ENCODE results near the gene RUSC2. TPM values are rescaled to one million over a fixed set of nuclear protein-coding genes. Genes with fewer than 3 reads are reported as not detected.

The RUSC2 gene
- total RNA-seq, 1 donor from 2014 or later, result 4.4 TPM

Other genes with a start within 250 kb of the RUSC2 start
- 61.5 and 62.1 TPM in 2 replicates for gene TESK1, start 115.2 kb downstream of the RUSC2 start, total RNA-seq
- gene CD72, start 128.3 kb downstream of the RUSC2 start, total RNA-seq, result 8.3 and 9.6 TPM in 2 replicates
- 86.6 and 90.5 TPM in 2 replicates for gene SIT1, start 160.8 kb downstream of the RUSC2 start, total RNA-seq
- gene RMRP, start 167.9 kb downstream of the RUSC2 start, total RNA-seq, result 5,317 and 5,787 TPM in 2 replicates
- gene CCDC107, start 168.2 kb downstream of the RUSC2 start, total RNA-seq, result 20.6 and 24.0 TPM in 2 replicates
- gene ARHGEF39, start 175.1 kb downstream of the RUSC2 start, total RNA-seq, result 7.9 and 8.8 TPM in 2 replicates
- gene CA9, start 183.8 kb downstream of the RUSC2 start, total RNA-seq, result 0.44 TPM in 1 of 2 replicates, not detected in the other
- gene TPM2, start 199.8 kb downstream of the RUSC2 start, total RNA-seq, result 2.5 and 4.5 TPM in 2 replicates
- 229 and 230 TPM in 2 replicates for gene TLN1, start 242.1 kb downstream of the RUSC2 start, total RNA-seq
- gene CREB3, start 242.6 kb downstream of the RUSC2 start, total RNA-seq, result 32.1 and 32.6 TPM in 2 replicates

Data from activated T-helper 1 cell treated with anti-CD3 and anti-CD28 coated beads, Interleukin-12 subunit alpha, Interleukin-12 subunit beta, Interleukin-2, Interleukin-4 antibody, amounts not matched to agents 30 ng/mL and 10 ng/mL and 1 ng/mL, durations not matched to agents 14 hours and 24 hours and 36 hours (primary cell).